ENCODE measurements around the gene CNNM4.

The CNNM4 gene

GRCh38 chr2:96824079-96824870 is 63.6 kb downstream of the CNNM4 start:
- no peak overlapping the region for H3K4me3 ChIP-seq (ENCODE audit: low read depth, low read length)
- TF ChIP-seq, protein P1, sequence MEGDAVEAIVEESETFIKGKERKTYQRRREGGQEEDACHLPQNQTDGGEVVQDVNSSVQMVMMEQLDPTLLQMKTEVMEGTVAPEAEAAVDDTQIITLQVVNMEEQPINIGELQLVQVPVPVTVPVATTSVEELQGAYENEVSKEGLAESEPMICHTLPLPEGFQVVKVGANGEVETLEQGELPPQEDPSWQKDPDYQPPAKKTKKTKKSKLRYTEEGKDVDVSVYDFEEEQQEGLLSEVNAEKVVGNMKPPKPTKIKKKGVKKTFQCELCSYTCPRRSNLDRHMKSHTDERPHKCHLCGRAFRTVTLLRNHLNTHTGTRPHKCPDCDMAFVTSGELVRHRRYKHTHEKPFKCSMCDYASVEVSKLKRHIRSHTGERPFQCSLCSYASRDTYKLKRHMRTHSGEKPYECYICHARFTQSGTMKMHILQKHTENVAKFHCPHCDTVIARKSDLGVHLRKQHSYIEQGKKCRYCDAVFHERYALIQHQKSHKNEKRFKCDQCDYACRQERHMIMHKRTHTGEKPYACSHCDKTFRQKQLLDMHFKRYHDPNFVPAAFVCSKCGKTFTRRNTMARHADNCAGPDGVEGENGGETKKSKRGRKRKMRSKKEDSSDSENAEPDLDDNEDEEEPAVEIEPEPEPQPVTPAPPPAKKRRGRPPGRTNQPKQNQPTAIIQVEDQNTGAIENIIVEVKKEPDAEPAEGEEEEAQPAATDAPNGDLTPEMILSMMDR (IDR thresholded peaks at IDR 0.05; ENCODE audit: control insufficient read depth, extremely low read depth, insufficient read depth), result no peak
- peak; percentile 73 for DNase-seq (ENCODE audit: low read depth)

- TF ChIP-seq, protein P1 (IDR thresholded peaks at IDR 0.05; ENCODE audit: control insufficient read depth, extremely low read depth, insufficient read depth), result no peak
- DNase-seq (ENCODE audit: low read depth), result no peak
These were observed 64.4 kb downstream of the CNNM4 start for GRCh38 chr2:96825057-96825456.

GRCh38 chr2:96826546-96827278 is 66.0 kb downstream of the CNNM4 start:
- TF ChIP-seq, protein P1 (IDR thresholded peaks at IDR 0.05; ENCODE audit: control insufficient read depth, extremely low read depth, insufficient read depth), result no peak
- H3K4me3 ChIP-seq (ENCODE audit: low read depth, low read length), result no peak overlapping the region
- no peak for DNase-seq (ENCODE audit: low read depth)

More at GRCh38 chr2:96825057-96825456, 64.4 kb downstream of the CNNM4 start:
- H3K4me3 ChIP-seq (ENCODE audit: low read depth, low read length), result no peak overlapping the region

- no peak for DNase-seq (ENCODE audit: low read depth)
- no peak overlapping the region for H3K4me3 ChIP-seq (ENCODE audit: low read depth, low read length)
- TF ChIP-seq, protein P1 (IDR thresholded peaks at IDR 0.05; ENCODE audit: control insufficient read depth, extremely low read depth, insufficient read depth), result no peak
These were observed 67.7 kb downstream of the CNNM4 start for GRCh38 chr2:96828436-96828835.

GRCh38 chr2:96828874-96829273 is 68.2 kb downstream of the CNNM4 start:
- no peak for DNase-seq (ENCODE audit: low read depth)
- TF ChIP-seq, protein P1 (IDR thresholded peaks at IDR 0.05; ENCODE audit: control insufficient read depth, extremely low read depth, insufficient read depth), result no peak
- H3K4me3 ChIP-seq (ENCODE audit: low read depth, low read length), result no peak overlapping the region

DNA sequence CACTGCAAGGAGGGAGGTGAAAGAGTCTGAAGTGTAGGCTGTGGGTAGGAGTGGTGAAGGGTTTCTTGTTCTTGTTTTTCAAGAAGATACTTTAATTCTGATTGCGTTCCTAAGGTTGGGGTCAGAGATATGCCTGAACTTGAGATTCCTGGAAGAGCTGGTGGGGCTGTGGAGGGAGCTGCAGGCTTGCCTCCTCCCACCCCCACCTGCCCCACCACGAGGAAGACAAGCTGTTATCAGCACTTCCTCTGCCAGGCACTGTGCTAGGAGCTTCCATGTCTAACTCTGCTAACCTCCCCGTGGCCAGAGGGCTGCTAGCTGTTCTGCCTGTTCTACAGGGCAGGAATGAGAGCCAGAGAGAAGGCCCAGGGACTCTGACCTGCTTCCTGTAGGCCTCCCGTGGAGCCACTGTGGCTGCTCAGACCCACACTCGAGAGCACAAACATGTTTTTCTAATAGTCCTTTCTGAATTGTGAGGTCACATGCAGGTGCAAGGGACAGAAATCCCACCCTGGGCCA is 69.4 kb downstream of the CNNM4 start:
- no peak for DNase-seq (ENCODE audit: low read depth)
- TF ChIP-seq, protein P1 (IDR thresholded peaks at IDR 0.05; ENCODE audit: control insufficient read depth, extremely low read depth, insufficient read depth), result no peak
- no peak overlapping the region for H3K4me3 ChIP-seq (ENCODE audit: low read depth, low read length)
